ENCODE results near the gene RASA2. TPM values are rescaled to one million over a fixed set of nuclear protein-coding genes. Genes with fewer than 3 reads are reported as not detected.

Gene RASA2
- total RNA-seq, 1 donor from 2014 or later = 42.3 TPM

DNA sequence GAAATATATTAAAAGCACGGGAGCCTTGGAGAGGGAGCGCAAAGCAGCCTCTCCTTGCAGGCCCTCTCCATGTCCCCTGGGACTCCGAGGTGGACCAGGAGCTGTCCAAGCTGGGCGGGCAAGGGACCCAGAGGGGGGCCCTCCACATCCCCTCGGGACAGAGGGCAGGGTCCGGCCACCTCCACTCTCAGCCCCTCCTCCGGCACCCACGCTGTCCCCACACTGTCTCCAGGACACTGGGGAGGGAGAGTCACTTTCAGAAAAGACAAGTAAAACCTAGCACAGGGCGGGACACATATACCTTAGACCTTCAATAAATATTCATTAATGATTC lies 173.8 kb downstream of the RASA2 start:
- DNase-seq (no peak), ATAC-seq (ENCODE audit: low read depth) (no peak)
- Mint-ChIP-seq H3K4me3 (no peak overlapping the region), H3K27me3 (peaks cover 74% of the 10 kb centered on the region), H3K4me1 (peaks cover 7% of the 10 kb centered on the region), H3K27ac (no peak overlapping the region), H3K9me3 (peaks cover 4% of the 10 kb centered on the region), H3K36me3 (ENCODE audit: low read depth) (no peaks in the 10 kb centered on the region)
- intact Hi-C loops (cut with micrococcal nuclease) = no loop called here
- ChIA-PET CTCF (no interaction called here), POLR2A (no interaction called here)
- TF ChIP-seq, protein P1, sequence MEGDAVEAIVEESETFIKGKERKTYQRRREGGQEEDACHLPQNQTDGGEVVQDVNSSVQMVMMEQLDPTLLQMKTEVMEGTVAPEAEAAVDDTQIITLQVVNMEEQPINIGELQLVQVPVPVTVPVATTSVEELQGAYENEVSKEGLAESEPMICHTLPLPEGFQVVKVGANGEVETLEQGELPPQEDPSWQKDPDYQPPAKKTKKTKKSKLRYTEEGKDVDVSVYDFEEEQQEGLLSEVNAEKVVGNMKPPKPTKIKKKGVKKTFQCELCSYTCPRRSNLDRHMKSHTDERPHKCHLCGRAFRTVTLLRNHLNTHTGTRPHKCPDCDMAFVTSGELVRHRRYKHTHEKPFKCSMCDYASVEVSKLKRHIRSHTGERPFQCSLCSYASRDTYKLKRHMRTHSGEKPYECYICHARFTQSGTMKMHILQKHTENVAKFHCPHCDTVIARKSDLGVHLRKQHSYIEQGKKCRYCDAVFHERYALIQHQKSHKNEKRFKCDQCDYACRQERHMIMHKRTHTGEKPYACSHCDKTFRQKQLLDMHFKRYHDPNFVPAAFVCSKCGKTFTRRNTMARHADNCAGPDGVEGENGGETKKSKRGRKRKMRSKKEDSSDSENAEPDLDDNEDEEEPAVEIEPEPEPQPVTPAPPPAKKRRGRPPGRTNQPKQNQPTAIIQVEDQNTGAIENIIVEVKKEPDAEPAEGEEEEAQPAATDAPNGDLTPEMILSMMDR (IDR thresholded peaks at IDR 0.05) = no peak

DNA sequence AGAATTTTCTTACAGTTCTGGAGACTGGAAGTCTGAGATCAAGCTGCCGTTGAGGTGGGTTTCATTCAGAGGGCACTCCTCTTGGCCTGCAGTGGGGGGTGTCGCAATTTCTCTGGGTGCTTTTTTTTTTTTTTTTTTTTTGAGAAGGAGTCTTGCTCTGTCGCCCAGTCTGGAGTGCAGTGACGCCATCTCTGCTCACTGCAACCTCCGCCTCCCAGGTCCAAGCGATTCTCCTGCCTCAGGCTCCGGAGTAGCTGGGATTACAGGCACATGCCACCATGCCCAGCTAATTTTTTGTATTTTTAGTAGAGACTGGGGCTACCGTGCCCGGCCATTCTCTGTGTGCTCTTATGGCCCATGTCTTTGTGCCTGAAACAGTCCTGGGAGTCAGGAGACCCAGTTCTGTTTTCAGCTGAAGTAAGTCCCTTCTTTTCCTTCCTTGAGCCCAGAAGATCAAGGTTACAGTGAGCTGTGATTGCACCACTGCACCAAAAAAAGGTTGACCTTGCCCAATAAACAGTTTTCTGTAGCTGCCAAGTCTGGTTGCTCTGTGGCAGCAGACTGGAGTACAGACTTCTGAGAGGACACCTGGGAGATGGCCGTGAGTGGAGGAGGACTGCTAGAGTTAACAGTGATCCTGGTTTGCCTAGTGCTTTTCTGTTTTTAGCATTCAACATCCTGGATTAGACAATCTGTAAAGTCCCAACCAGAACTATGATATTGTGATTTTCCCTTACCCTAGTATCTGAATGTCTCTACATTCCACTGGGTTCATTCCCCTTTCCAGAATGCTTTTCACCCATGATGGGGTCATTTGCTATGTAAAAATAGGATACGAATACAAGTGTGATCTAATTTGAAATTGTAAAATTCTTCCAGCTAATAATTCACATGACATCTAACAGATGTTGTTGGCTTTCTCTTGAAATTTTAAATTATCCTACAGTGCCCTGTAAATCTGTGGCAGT lies 174.7 kb downstream of the RASA2 start:
- Mint-ChIP-seq H3K27ac (no peak overlapping the region), H3K27me3 (peaks cover 72% of the 10 kb centered on the region), H3K4me3 (no peak overlapping the region), H3K4me1 (peaks cover 7% of the 10 kb centered on the region), H3K36me3 (ENCODE audit: low read depth) (no peaks in the 10 kb centered on the region), H3K9me3 (peaks cover 4% of the 10 kb centered on the region)
- ATAC-seq (ENCODE audit: low read depth) = no peak
- TF ChIP-seq, protein P1 (IDR thresholded peaks at IDR 0.05) = no peak
- DNase-seq = no peak
- ChIA-PET POLR2A (no interaction called here), CTCF (no interaction called here)
- intact Hi-C loops (cut with micrococcal nuclease) = no loop called here

DNA sequence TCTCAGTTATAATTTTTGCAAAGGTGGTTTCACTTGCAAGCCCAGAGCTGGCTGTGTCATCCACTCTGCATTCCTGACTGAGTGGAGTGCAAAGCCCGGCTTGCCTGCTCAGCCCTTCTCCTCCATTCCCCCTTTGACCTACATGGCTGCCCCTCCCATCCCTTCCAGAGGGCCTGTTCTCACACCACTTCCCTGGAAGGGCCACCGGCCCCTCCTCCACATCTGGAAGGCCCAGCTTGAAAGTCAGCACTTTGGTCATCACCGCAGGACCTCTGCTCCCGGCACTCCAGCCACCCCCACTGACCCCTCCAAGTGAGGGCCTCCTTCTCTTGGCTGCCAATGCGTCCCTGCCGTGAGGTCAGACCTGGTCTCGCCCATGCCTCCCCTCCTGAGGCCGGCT lies 177.2 kb downstream of the RASA2 start:
- ATAC-seq (ENCODE audit: low read depth) = no peak
- intact Hi-C loops (cut with micrococcal nuclease) = no loop called here
- Mint-ChIP-seq H3K27ac (no peak overlapping the region), H3K36me3 (ENCODE audit: low read depth) (no peaks in the 10 kb centered on the region), H3K27me3 (peaks cover 50% of the 10 kb centered on the region), H3K4me3 (no peak overlapping the region), H3K4me1 (peaks cover 7% of the 10 kb centered on the region), H3K9me3 (peaks cover 2% of the 10 kb centered on the region)
- CTCF ChIA-PET = no interaction called here
- no peak for DNase-seq
- POLR2A ChIA-PET = no interaction called here
- TF ChIP-seq, protein P1 (IDR thresholded peaks at IDR 0.05) = no peak

Other genes starting within 250 kb of the RASA2 start
- 39.5 and 45.2 TPM in 2 replicates for gene ZBTB38, start 118.5 kb upstream of the RASA2 start, total RNA-seq